GM23338 (cell line): ENCODE measurements around the gene TOMM40L. TPM values are rescaled to one million over a fixed set of nuclear protein-coding genes. Genes with fewer than 3 reads are reported as not detected.

Source experiments
- ATAC-seq: fragments of 200-7000 bp; cut with Tn5 transposase; 3 replicates; pipeline ENCODE4 v1.9.1; 2020
- DNase-seq: peaks from one replicate; pipeline ENCODE4 v3.0.0-alpha.2; 2015; ENCODE audit warnings: low spot score
- H2AFZ ChIP-seq: fragments of 200-600 bp; sonication (generic); 2 replicates; pipeline ENCODE4 v1.8.0; 2016; ENCODE audit warnings: antibody characterized with exemption, mild to moderate bottlenecking, moderate library complexity
- H3F3A ChIP-seq: fragments of 200-600 bp; sonication (generic); replicated peaks from 2 replicates; pipeline ENCODE4 v1.8.0; 2017; ENCODE audit warnings: antibody characterized with exemption, mixed run types, low read depth
- H3K27ac ChIP-seq: fragments of 200-600 bp; sonication (generic); 2 replicates; pipeline ENCODE4 v1.6.1; 2016; ENCODE audit warnings: low read depth
- H3K27me3 ChIP-seq: fragments of 200-600 bp; sonication (generic); 2 replicates; pipeline ENCODE4 v1.8.0; 2016; ENCODE audit warnings: mild to moderate bottlenecking, mixed run types, moderate library complexity; ENCODE audit not compliant: insufficient read depth
- H3K36me3 ChIP-seq: fragments of 200-600 bp; sonication (generic); 2 replicates; pipeline ENCODE4 v1.8.0; 2016; ENCODE audit warnings: mild to moderate bottlenecking; ENCODE audit not compliant: insufficient read depth
- H3K4me1 ChIP-seq: fragments of 200-600 bp; sonication (generic); 2 replicates; pipeline ENCODE4 v1.8.0; 2016; ENCODE audit warnings: mild to moderate bottlenecking, moderate library complexity; ENCODE audit not compliant: insufficient read depth
- H3K4me2 ChIP-seq: fragments of 200-600 bp; sonication (generic); 2 replicates; pipeline ENCODE4 v1.7.1; 2017; ENCODE audit warnings: mixed run types
- H3K4me3 ChIP-seq: fragments of 200-600 bp; sonication (generic); 2 replicates; pipeline ENCODE4 v1.6.1; 2016; ENCODE audit warnings: mixed run types
- H3K79me2 ChIP-seq: fragments of 200-600 bp; sonication (generic); replicated peaks from 2 replicates; pipeline ENCODE4 v1.8.0; 2017; ENCODE audit warnings: mild to moderate bottlenecking; ENCODE audit not compliant: insufficient read depth
- H3K9me2 ChIP-seq: fragments of 200-600 bp; sonication (generic); 2 replicates; pipeline ENCODE4 v1.8.0; 2017; ENCODE audit not compliant: insufficient read depth
- H4K20me1 ChIP-seq: fragments of 200-600 bp; sonication (generic); replicated peaks from 2 replicates; pipeline ENCODE4 v1.8.0; 2017; ENCODE audit warnings: mild to moderate bottlenecking; ENCODE audit not compliant: insufficient read depth
- H3K27ac Mint-ChIP-seq: 2 replicates; pipeline ENCODE4 v1.8.0; 2020; ENCODE audit warnings: inconsistent platforms, mild to moderate bottlenecking, moderate library complexity, mixed read lengths
- H3K27me3 Mint-ChIP-seq: 3 replicates; pipeline ENCODE4 v1.8.0; 2022; ENCODE audit warnings: low read depth, mild to moderate bottlenecking, moderate library complexity, mixed read lengths, inconsistent platforms; ENCODE audit not compliant: insufficient read depth, poor library complexity
- H3K36me3 Mint-ChIP-seq: 3 replicates; pipeline ENCODE4 v1.8.0; 2021; ENCODE audit warnings: low read depth, mild to moderate bottlenecking, inconsistent platforms, moderate library complexity, mixed read lengths
- H3K4me1 Mint-ChIP-seq: 3 replicates; pipeline ENCODE4 v1.8.0; 2020; ENCODE audit warnings: mild to moderate bottlenecking, inconsistent platforms, mixed read lengths
- H3K4me3 Mint-ChIP-seq: 3 replicates; pipeline ENCODE4 v1.8.0; 2021; ENCODE audit warnings: moderate library complexity, mild to moderate bottlenecking, inconsistent platforms, mixed read lengths
- H3K9me3 Mint-ChIP-seq: 3 replicates; pipeline ENCODE4 v1.8.0; 2020; ENCODE audit warnings: moderate library complexity, mild to moderate bottlenecking, inconsistent platforms, mixed read lengths
- CREB1 ChIP-seq: fragments of 250-450 bp; sonication (Bioruptor Pico); IDR thresholded peaks from 2 replicates; pipeline ENCODE4 v1.5.0; 2020; ENCODE audit warnings: low read depth, mild to moderate bottlenecking, moderate library complexity
- CTCF ChIP-seq, 2 experiments: fragments of 200-600 bp in 1 of 2; sonication (generic) in 1 of 2; conservative IDR thresholded peaks; 2 replicates each; pipeline versions ENCODE4 v1.5.1 to v1.6.1; 2016 to 2017; ENCODE audit warnings: antibody characterized with exemption in 2 of 2, low read depth in 2 of 2, mild to moderate bottlenecking in 2 of 2, moderate library complexity in 1 of 2
- ETS1 ChIP-seq: IDR thresholded peaks from 2 replicates; pipeline ENCODE4 v1.6.1; 2016; ENCODE audit warnings: antibody characterized with exemption
- EZH2 ChIP-seq: fragments of 200-600 bp; sonication (generic); IDR thresholded peaks from one replicate; pipeline ENCODE4 v1.8.0; 2017; ENCODE audit warnings: antibody characterized with exemption, mild to moderate bottlenecking, low read depth; ENCODE audit not compliant: unreplicated experiment
- EZH2phosphoT487 ChIP-seq: fragments of 200-600 bp; sonication (generic); IDR thresholded peaks from one replicate; pipeline ENCODE4 v1.8.1; 2018; ENCODE audit warnings: antibody characterized with exemption; ENCODE audit not compliant: unreplicated experiment
- JUNB ChIP-seq: IDR thresholded peaks from one replicate; pipeline ENCODE4 v1.6.1; 2016; ENCODE audit warnings: antibody characterized with exemption; ENCODE audit not compliant: unreplicated experiment
- NANOG ChIP-seq: IDR thresholded peaks from 2 replicates; pipeline ENCODE4 v1.6.1; 2016; ENCODE audit warnings: antibody characterized with exemption, borderline replicate concordance
- REST ChIP-seq: IDR thresholded peaks from one replicate; pipeline ENCODE4 v1.6.1; 2018; ENCODE audit warnings: antibody characterized with exemption; ENCODE audit not compliant: unreplicated experiment
- STAT1 ChIP-seq: IDR thresholded peaks from one replicate; pipeline ENCODE4 v1.6.1; 2016; ENCODE audit warnings: antibody characterized with exemption; ENCODE audit not compliant: unreplicated experiment
- ZNF114 ChIP-seq: fragments of 250-450 bp; sonication (Bioruptor Pico); IDR thresholded peaks from 2 replicates; pipeline ENCODE4 v1.5.0; 2020; ENCODE audit warnings: mild to moderate bottlenecking, moderate library complexity
- ZNF331 ChIP-seq: fragments of 250-450 bp; sonication (Bioruptor Pico); IDR thresholded peaks from 2 replicates; pipeline ENCODE4 v1.5.0; 2020; ENCODE audit warnings: low read depth, mild to moderate bottlenecking, moderate library complexity
- polyA plus RNA-seq: library from polyadenylated mRNA; unstranded; fragments of >200 nt; fragmentation: Nextera tagmentation; extraction: Ambion mirVana; gene quantifications from 2 replicates; pipeline ENCODE4 v1.2.1, GENCODE V29; 2016
- total RNA-seq: library from RNA; depleted of rRNA; stranded (reverse); fragments of >200 nt; shearing (Covaris generic); gene quantifications from 2 replicates; pipeline ENCODE4 v1.2.3, GENCODE V29; 2014

Gene TOMM40L
- total and polyA plus RNA-seq, 2 experiments from 2014 or later: 6.8 to 12.9 TPM

- no peak for TF ChIP-seq EZH2phosphoT487
- TF ChIP-seq NANOG: no peak
- no peak for TF ChIP-seq REST
- no peak for TF ChIP-seq JUNB
- no peak for TF ChIP-seq ETS1
- TF ChIP-seq STAT1: no peak
- no peak for TF ChIP-seq EZH2
- TF ChIP-seq CREB1 (CRISPR knock-in tag): no peak
Measured at GRCh38 chr1:161187311-161187710, 38.5 kb upstream of the TOMM40L start.

GRCh38 chr1:161188381-161188780, 37.5 kb upstream of the TOMM40L start:
- Histone ChIP-seq H3K4me3 (no peak overlapping the region), H4K20me1 (no peaks in the 10 kb centered on the region), H3K4me1 (peaks cover 2% of the 10 kb centered on the region; the same call in 1 of the 2 replicates), H3K4me2 (no peak overlapping the region), H3K79me2 (no peaks in the 10 kb centered on the region), H3K27ac (no peak overlapping the region), H3K36me3 (no peaks in the 10 kb centered on the region), H3F3A (0 out of 2 replicates have a peak, but pooled peaks cover 3% of the 10 kb centered on the region), H2AFZ (no peak overlapping the region), H3K9me2 (no peaks in the 10 kb centered on the region), H3K27me3 (no peaks in the 10 kb centered on the region)
- no peak overlapping the region for H3K27ac Mint-ChIP-seq
- TF ChIP-seq EZH2phosphoT487 (no peak), STAT1 (no peak), CTCF (conservative IDR thresholded peaks at IDR 0.05; ENCODE audit: low read depth in 2 of 2) (no peak), ZNF331 (CRISPR knock-in tag) (no peak), REST (no peak), ZNF114 (CRISPR knock-in tag) (no peak)
- peaks cover 14% of the 10 kb centered on the region for H3K4me1 Mint-ChIP-seq
- H3K27me3 Mint-ChIP-seq: peaks cover 8% of the 10 kb centered on the region
- H3K36me3 Mint-ChIP-seq: peaks cover 8% of the 10 kb centered on the region; the same call in 2 of the 3 replicates
- H3K4me3 Mint-ChIP-seq: no peak overlapping the region
- ATAC-seq (no peak), DNase-seq (no peak)
- H3K9me3 Mint-ChIP-seq: no peaks in the 10 kb centered on the region

More at GRCh38 chr1:161187311-161187710, 38.5 kb upstream of the TOMM40L start:
- 0 out of 2 replicates have a peak, but pooled peaks cover 3% of the 10 kb centered on the region for H3F3A ChIP-seq
- no peaks in the 10 kb centered on the region for H4K20me1 ChIP-seq
- no peaks in the 10 kb centered on the region for H3K9me2 ChIP-seq
- no peaks in the 10 kb centered on the region for H3K9me3 Mint-ChIP-seq
- H3K4me1 ChIP-seq: peaks cover 2% of the 10 kb centered on the region; the same call in 1 of the 2 replicates
- H2AFZ ChIP-seq: no peak overlapping the region
- H3K4me2 ChIP-seq: no peak overlapping the region
- no peak overlapping the region for H3K27ac ChIP-seq
- no peak overlapping the region for H3K27ac Mint-ChIP-seq
- H3K4me3 ChIP-seq: no peak overlapping the region
- peaks cover 8% of the 10 kb centered on the region; the same call in 2 of the 3 replicates for H3K36me3 Mint-ChIP-seq
- H3K36me3 ChIP-seq: no peaks in the 10 kb centered on the region
- no peak for DNase-seq
- H3K4me3 Mint-ChIP-seq: no peak overlapping the region
- peaks cover 7% of the 10 kb centered on the region for H3K4me1 Mint-ChIP-seq
- H3K27me3 Mint-ChIP-seq: peaks cover 8% of the 10 kb centered on the region
- no peaks in the 10 kb centered on the region for H3K27me3 ChIP-seq
- ATAC-seq: no peak
- no peaks in the 10 kb centered on the region for H3K79me2 ChIP-seq
